ENCODE results near the gene SPATA13.

DNA sequence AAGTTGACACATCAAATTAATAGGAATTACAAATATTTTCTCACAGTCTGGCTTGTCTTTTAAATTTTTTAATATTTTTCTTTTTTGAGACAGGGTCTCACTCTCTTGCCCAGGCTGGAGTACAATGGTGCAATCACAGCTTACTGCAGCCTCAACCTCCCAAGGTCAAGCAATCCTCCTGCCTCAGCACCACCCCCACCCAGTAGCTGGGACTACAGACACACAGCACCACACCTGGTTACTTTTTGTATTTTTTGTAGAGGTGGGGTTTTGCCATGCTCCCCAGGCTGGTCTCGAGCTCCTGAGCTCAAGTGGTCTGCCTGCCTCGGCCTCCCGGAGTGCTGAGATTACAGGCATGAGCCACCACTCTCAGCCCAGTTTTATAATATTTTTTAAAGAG is 72.0 kb downstream of the SPATA13 start:
- TF ChIP-seq, protein P1, sequence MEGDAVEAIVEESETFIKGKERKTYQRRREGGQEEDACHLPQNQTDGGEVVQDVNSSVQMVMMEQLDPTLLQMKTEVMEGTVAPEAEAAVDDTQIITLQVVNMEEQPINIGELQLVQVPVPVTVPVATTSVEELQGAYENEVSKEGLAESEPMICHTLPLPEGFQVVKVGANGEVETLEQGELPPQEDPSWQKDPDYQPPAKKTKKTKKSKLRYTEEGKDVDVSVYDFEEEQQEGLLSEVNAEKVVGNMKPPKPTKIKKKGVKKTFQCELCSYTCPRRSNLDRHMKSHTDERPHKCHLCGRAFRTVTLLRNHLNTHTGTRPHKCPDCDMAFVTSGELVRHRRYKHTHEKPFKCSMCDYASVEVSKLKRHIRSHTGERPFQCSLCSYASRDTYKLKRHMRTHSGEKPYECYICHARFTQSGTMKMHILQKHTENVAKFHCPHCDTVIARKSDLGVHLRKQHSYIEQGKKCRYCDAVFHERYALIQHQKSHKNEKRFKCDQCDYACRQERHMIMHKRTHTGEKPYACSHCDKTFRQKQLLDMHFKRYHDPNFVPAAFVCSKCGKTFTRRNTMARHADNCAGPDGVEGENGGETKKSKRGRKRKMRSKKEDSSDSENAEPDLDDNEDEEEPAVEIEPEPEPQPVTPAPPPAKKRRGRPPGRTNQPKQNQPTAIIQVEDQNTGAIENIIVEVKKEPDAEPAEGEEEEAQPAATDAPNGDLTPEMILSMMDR (IDR thresholded peaks at IDR 0.05), result no peak
- TF ChIP-seq POLR2A (IDR thresholded peaks at IDR 0.05) (no peak), POLR2AphosphoS5 (IDR thresholded peaks at IDR 0.05; ENCODE audit: insufficient read depth in 1 of 2, low read depth in 1 of 2) (no peak)

Data from vagina (tissue), 2 donors.